ENCODE results near the gene IDS.

DNA sequence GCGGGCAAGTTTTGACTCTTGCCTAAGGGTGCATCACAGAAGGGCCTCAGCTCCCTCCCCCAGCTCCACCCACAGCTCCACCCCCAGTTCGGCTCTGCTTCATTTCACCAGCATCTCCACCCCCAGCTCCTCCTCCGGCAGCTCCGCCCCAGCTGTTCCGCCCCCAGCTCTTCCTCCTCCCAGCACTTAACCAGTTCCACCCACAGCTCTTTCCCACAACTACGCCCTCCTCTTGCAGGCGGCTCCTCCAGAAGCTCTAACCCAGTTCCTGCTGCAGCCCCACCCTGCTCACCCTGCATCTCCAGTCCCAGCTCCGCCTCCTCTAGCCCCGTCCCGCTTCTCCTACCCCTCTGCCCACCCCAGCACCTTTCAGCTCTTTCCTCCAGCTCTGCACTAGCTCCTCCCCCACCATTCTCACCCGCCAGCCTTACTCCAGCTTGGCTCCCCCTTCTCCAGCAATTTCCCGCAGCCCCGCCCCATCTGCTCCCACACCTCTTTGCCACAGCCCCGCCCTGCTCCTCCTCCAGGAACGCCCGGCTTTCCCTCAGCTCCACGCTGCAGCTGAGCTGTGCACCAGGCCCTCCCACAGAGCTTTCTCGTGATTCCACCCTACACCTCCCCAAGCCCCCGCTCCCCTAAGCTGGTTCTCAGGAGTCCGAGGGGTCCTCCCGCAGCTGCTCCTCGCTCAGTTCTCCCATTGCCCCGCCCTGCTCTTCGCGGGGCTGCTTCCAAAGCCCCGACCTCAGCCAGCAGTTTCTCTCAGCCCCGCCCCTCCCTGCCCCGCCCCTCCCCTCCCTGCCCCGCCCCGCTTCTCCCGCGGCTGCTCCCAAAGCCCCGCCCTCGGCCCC is 34.4 kb upstream of the IDS start:
- TF ChIP-seq, protein P1, sequence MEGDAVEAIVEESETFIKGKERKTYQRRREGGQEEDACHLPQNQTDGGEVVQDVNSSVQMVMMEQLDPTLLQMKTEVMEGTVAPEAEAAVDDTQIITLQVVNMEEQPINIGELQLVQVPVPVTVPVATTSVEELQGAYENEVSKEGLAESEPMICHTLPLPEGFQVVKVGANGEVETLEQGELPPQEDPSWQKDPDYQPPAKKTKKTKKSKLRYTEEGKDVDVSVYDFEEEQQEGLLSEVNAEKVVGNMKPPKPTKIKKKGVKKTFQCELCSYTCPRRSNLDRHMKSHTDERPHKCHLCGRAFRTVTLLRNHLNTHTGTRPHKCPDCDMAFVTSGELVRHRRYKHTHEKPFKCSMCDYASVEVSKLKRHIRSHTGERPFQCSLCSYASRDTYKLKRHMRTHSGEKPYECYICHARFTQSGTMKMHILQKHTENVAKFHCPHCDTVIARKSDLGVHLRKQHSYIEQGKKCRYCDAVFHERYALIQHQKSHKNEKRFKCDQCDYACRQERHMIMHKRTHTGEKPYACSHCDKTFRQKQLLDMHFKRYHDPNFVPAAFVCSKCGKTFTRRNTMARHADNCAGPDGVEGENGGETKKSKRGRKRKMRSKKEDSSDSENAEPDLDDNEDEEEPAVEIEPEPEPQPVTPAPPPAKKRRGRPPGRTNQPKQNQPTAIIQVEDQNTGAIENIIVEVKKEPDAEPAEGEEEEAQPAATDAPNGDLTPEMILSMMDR (conservative IDR thresholded peaks at IDR 0.05): no peak
- no peak for TF ChIP-seq ZFX (IDR thresholded peaks at IDR 0.05)
